Mesothelial cell of epicardium (in vitro differentiated cells): ENCODE results near the gene NCKAP5. TPM values are rescaled to one million over a fixed set of nuclear protein-coding genes. Genes with fewer than 3 reads are reported as not detected.

Experiments
- DNase-seq, 2 experiments: peaks; one replicate each; pipeline ENCODE4 v3.0.0; 2021; ENCODE audit warnings: low spot score in 2 of 2; ENCODE audit not compliant: unreplicated experiment in 2 of 2
- H3K27ac Mint-ChIP-seq: 2 replicates; pipeline ENCODE4 v1.8.0; 2021; ENCODE audit warnings: mixed read lengths
- H3K27me3 Mint-ChIP-seq: 2 replicates; pipeline ENCODE4 v1.8.0; 2021; ENCODE audit warnings: low read depth, mixed read lengths
- H3K36me3 Mint-ChIP-seq: 2 replicates; pipeline ENCODE4 v1.8.0; 2021; ENCODE audit warnings: mixed read lengths
- H3K4me1 Mint-ChIP-seq: 2 replicates; pipeline ENCODE4 v1.8.0; 2021; ENCODE audit warnings: mixed read lengths
- H3K4me3 Mint-ChIP-seq: 2 replicates; pipeline ENCODE4 v1.8.0; 2021; ENCODE audit warnings: mild to moderate bottlenecking, moderate library complexity, mixed read lengths
- H3K9me3 Mint-ChIP-seq: 2 replicates; pipeline ENCODE4 v1.8.0; 2021; ENCODE audit warnings: mixed read lengths
- total RNA-seq: library from RNA; stranded (reverse); gene quantifications from 3 replicates; pipeline ENCODE4 v1.2.1, GENCODE V29; 2021
- TF ChIP-seq, protein P1 (sequence below): fragments of 200-600 bp; sonication (generic); IDR thresholded peaks from one replicate; pipeline ENCODE4 v1.5.0; 2021; ENCODE audit warnings: antibody characterized with exemption; ENCODE audit not compliant: unreplicated experiment

Gene NCKAP5
- total RNA-seq, 1 donor from 2014 or later: 2.1 TPM

DNA sequence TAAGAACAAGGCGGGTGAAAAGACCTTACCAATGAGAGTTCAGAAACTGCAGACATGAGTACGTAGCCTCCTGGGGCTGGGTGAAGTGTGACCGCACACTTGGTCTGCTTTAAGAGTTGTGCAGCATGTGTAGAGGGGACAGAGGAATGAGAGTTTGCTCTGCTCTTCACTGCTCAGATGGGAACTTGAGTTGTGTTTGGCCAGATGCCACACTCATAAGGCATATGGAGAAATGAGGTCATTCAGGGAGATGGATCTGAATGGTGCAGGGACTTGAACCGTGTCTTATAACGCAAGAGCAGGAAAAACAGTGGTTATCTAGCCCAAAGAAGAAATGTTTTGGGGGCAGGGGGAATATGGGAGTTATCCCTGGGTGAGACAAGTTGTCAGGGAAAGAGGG lies 624.4 kb downstream of the NCKAP5 start:
- TF ChIP-seq, protein P1, sequence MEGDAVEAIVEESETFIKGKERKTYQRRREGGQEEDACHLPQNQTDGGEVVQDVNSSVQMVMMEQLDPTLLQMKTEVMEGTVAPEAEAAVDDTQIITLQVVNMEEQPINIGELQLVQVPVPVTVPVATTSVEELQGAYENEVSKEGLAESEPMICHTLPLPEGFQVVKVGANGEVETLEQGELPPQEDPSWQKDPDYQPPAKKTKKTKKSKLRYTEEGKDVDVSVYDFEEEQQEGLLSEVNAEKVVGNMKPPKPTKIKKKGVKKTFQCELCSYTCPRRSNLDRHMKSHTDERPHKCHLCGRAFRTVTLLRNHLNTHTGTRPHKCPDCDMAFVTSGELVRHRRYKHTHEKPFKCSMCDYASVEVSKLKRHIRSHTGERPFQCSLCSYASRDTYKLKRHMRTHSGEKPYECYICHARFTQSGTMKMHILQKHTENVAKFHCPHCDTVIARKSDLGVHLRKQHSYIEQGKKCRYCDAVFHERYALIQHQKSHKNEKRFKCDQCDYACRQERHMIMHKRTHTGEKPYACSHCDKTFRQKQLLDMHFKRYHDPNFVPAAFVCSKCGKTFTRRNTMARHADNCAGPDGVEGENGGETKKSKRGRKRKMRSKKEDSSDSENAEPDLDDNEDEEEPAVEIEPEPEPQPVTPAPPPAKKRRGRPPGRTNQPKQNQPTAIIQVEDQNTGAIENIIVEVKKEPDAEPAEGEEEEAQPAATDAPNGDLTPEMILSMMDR: no peak
- H3K9me3 Mint-ChIP-seq: no peaks in the 10 kb centered on the region
- H3K4me1 Mint-ChIP-seq: no peaks in the 10 kb centered on the region
- H3K27ac Mint-ChIP-seq: no peak overlapping the region
- DNase-seq: no peak
- H3K4me3 Mint-ChIP-seq: no peak overlapping the region
- H3K36me3 Mint-ChIP-seq: no peaks in the 10 kb centered on the region
- no peaks in the 10 kb centered on the region for H3K27me3 Mint-ChIP-seq

DNA sequence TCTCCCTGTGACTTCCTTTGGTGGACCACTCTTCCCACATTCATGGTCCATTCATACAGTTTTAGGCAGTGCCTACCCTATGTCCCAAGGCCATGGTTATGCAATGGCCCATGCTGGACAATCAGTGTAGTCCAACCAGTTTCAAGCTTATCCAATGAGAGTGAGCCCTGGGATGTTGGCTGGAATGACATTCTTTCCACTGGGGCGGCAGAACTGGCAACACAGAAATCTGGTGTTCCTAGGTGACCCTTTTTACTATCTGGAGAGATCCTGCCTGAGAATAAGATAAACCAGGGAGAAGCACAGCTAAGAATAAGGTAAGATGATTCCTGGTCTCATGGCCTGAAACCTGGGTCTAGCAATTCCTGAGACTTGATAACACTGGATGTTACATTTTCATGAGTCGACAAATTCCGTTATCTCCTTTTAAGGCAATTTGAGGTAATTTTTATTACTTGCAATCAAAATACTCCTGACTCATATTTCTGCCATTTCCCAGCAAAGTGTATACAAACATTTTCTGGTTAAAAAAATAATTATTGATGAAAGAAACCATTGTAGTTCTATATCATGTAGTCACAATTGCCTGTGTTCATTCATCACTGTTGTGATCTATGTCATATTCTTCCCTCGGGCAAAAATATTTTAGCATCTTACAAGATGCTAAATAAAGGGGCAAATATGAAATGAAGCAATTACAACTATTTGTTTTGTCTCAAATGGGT lies 626.8 kb downstream of the NCKAP5 start:
- TF ChIP-seq, protein P1: no peak
- Mint-ChIP-seq H3K4me1 (no peaks in the 10 kb centered on the region), H3K4me3 (no peak overlapping the region), H3K27me3 (peaks cover 9% of the 10 kb centered on the region), H3K27ac (no peak overlapping the region), H3K9me3 (no peaks in the 10 kb centered on the region), H3K36me3 (no peaks in the 10 kb centered on the region)
- no peak for DNase-seq

DNA sequence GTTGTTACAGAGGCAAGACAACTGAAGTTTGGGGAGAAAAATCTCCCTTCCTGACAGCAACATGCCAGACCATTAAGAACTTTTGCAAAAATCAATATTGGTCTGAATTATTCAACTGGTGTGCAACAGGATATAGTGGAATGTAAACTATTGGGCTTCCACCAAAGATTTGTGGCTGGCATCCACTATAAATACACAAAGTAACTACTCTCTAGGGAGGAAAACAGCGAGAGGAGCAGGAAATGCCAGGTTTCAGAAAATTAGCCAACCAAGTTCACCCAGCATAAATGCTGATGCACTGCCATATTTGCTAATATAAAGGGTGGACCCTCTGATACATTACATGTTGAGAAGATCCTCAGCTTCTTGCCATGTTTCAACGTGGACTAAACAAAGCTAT lies 630.6 kb downstream of the NCKAP5 start:
- Mint-ChIP-seq H3K36me3 (no peaks in the 10 kb centered on the region), H3K9me3 (no peaks in the 10 kb centered on the region), H3K27me3 (peaks cover 19% of the 10 kb centered on the region), H3K4me1 (no peaks in the 10 kb centered on the region), H3K4me3 (no peak overlapping the region), H3K27ac (no peak overlapping the region)
- TF ChIP-seq, protein P1: no peak
- DNase-seq: no peak

DNA sequence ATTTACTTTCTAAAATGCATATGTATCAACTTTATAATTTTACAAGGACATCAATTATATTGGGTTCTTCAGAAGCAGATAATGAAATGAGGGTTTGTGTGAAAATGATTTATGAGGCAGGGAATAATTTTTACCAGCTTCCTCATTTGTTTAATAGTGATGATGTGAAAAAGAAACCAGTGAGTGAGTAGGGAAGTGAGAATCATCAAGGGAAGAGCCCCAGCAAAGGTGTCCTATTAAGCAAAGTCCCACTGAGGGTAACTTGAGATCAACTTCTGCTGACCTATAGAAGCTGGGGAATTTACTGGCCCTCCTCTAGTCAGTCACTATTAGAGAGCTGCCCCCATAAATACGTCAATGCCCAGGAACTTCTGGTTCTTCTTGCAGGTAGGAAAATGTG lies 631.5 kb downstream of the NCKAP5 start:
- Mint-ChIP-seq H3K27ac (no peak overlapping the region), H3K9me3 (no peaks in the 10 kb centered on the region), H3K27me3 (peaks cover 26% of the 10 kb centered on the region), H3K36me3 (no peaks in the 10 kb centered on the region), H3K4me1 (no peaks in the 10 kb centered on the region), H3K4me3 (no peak overlapping the region)
- TF ChIP-seq, protein P1: no peak
- DNase-seq: no peak

DNA sequence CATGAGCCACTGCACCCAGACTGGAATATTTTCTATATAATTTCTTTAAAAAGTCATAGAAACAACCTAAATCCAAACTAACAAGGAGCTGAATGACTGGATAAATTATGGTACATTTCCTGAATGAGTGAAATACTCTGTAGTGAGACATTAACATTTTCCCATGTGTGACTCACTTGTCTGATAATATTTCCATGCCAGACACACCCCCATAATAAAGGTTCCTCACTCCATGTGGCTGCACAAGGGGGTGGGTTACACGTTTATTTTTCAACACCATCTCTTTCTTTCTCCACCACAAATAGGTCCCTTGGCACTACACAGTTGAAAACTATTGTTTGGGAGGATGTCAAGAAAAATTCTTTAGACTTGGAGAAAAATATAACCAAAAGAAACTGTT lies 632.0 kb downstream of the NCKAP5 start:
- H3K36me3 Mint-ChIP-seq: no peaks in the 10 kb centered on the region
- TF ChIP-seq, protein P1: no peak
- no peak overlapping the region for H3K4me3 Mint-ChIP-seq
- H3K27me3 Mint-ChIP-seq: peaks cover 29% of the 10 kb centered on the region
- no peak for DNase-seq
- H3K27ac Mint-ChIP-seq: no peak overlapping the region
- H3K4me1 Mint-ChIP-seq: no peaks in the 10 kb centered on the region
- H3K9me3 Mint-ChIP-seq: no peaks in the 10 kb centered on the region
